K562 treated with DMSO at 1 percent for 24 hours (cell line): ENCODE measurements around the gene PLA2G5. TPM values are rescaled to one million over a fixed set of nuclear protein-coding genes. Genes with fewer than 3 reads are reported as not detected.

Experiments
- total RNA-seq: library from RNA; unstranded; fragments of 300-600 nt; gene quantifications from 2 replicates; pipeline ENCODE4 v1.2.3, GENCODE V29; 2022; ENCODE audit warnings: low read depth; ENCODE audit not compliant: insufficient read depth

The PLA2G5 gene
- not detected in 2 replicates for total RNA-seq

DNA sequence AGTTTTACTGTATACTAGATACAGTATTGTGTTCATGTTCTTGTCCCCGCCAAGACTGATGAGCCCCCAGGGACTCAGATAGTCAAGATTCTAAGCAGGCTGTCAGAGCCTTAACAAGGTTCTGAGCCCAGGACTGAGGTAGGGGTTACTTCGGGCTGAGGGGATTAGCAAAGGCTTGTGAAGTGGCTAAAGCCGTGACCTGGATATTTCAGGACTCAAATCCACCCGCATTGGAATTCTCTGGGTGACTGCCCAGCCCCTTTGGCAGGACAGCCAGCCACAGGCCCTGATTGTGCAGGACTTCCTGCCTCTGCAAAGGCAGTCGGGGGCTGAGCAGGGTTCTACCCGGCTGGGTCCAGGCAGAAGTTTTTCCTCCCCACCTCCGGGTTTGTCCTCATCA is at the start of gene PLA2G5:
Gene PLA2G5, plus strand, starts transcription at position 321 of the 400 bp plus-strand sequence. CDS start 14,637 bp downstream, outside the sequence.

GRCh38 chr1:20119347-20119746 is 49.4 kb downstream of the PLA2G5 start, which contains the start of gene PLA2G2D:
Gene PLA2G2D, minus strand, starts transcription at chr1:20119536. Its CDS starts 38 bp downstream, at chr1:20119498.

DNA sequence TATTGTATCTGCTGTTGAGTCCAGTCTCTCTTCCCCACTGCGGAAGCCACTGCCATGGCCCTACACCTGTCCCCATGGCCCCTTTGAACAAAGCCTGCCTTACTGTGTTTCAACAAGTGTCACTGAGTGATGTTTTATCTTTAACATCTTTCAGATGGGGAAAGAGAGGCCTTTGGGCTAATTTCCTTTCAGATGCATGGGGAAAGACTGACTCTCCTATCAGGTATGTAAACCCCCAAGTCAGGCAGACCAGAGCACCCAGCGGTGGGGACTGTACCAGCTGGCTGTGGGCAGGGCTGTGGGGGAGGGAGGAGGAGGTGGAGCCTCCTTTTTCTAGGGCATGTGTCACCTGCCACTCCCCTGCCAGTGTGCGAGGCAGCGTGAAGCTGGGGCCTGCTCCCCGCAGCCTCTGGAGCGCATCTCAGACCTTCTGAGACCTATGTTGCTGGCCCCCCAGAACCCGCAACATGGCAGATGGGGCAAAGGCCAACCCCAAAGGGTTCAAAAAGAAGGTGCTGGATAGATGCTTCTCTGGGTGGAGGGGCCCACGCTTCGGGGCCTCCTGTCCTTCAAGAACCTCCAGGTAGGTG is 69.1 kb downstream of the PLA2G5 start, which contains the start of gene PLA2G2F:
Gene PLA2G2F, plus strand, starts transcription at position 363 of the 590 bp plus-strand sequence. Its CDS starts 105 bp downstream, at position 468.

Other genes with a start within 250 kb of the PLA2G5 start
- gene OTUD3, start 187.8 kb upstream of the PLA2G5 start, total RNA-seq: 2.6 and 3.5 TPM in 2 replicates
- not detected in 2 replicates for gene PLA2G2E, start 146.6 kb upstream of the PLA2G5 start, total RNA-seq
- gene PLA2G2A, start 90.6 kb upstream of the PLA2G5 start, total RNA-seq: not detected in 2 replicates
- 0.13 TPM in 1 of 2 replicates, not detected in the other for gene PLA2G2D, start 49.3 kb downstream of the PLA2G5 start, total RNA-seq
- gene PLA2G2F, start 69.1 kb downstream of the PLA2G5 start, total RNA-seq: not detected in 2 replicates
- gene UBXN10, start 115.9 kb downstream of the PLA2G5 start, total RNA-seq: 8.1 and 9.6 TPM in 2 replicates
- 0.22 TPM in 1 of 2 replicates, not detected in the other for gene PLA2G2C, start 116.3 kb downstream of the PLA2G5 start, total RNA-seq
- not detected in 2 replicates for gene VWA5B1, start 220.7 kb downstream of the PLA2G5 start, total RNA-seq